Endothelial cell of hepatic sinusoid (primary cell): Measurements from ENCODE around the gene FGA.

Experiments
- in situ Hi-C: cut with HindIII; loops from 2 replicates; pipeline ENCODE4 v1.10.0; 2017; ENCODE audit warnings: low sequenced_read_pairs

The FGA gene

GRCh38 chr4:154583230-154583629 lies 7.3 kb downstream of the FGA start:
- in situ Hi-C loops = no loop called here

GRCh38 chr4:154582723-154583122 lies 7.8 kb downstream of the FGA start:
- in situ Hi-C loops = no loop called here

- in situ Hi-C loops = no loop called here
Observed at GRCh38 chr4:154579927-154580326, 10.6 kb downstream of the FGA start.

GRCh38 chr4:154578919-154579318 lies 11.6 kb downstream of the FGA start:
- in situ Hi-C loops = no loop called here

GRCh38 chr4:154577324-154577723 lies 13.2 kb downstream of the FGA start:
- in situ Hi-C loops = no loop called here

- in situ Hi-C loops = no loop called here
Observed at GRCh38 chr4:154574311-154574710, 16.2 kb downstream of the FGA start.

GRCh38 chr4:154573190-154573870 lies 17.2 kb downstream of the FGA start:
- in situ Hi-C loops = no loop called here

- in situ Hi-C loops = loop anchor here (5.0 kb wide), 1 partner anchor 33 kb away; no protein-coding TSS in a partner anchor
Observed at GRCh38 chr4:154569584-154569983, 21.0 kb downstream of the FGA start.

- in situ Hi-C loops = loop anchor here (5.0 kb wide), 1 partner anchor 33 kb away; no protein-coding TSS in a partner anchor
Observed at GRCh38 chr4:154569028-154569427, 21.5 kb downstream of the FGA start.

GRCh38 chr4:154566639-154567204 lies 23.8 kb downstream of the FGA start:
- in situ Hi-C loops = loop anchor here (5.0 kb wide), 1 partner anchor 36 kb away; no protein-coding TSS in a partner anchor

GRCh38 chr4:154565704-154566103 lies 24.8 kb downstream of the FGA start:
- in situ Hi-C loops = loop anchor here (5.0 kb wide), 1 partner anchor 37 kb away; no protein-coding TSS in a partner anchor

GRCh38 chr4:154564311-154564710 lies 26.2 kb downstream of the FGA start:
- in situ Hi-C loops = no loop called here

GRCh38 chr4:154562697-154563254 lies 27.8 kb downstream of the FGA start, which contains the start of gene FGB:
FGB (plus strand) TSS chr4:154563011; CDS start chr4:154563019, 8 bp downstream.
- in situ Hi-C loops = no loop called here

GRCh38 chr4:154560824-154561231 lies 29.7 kb downstream of the FGA start:
- in situ Hi-C loops = no loop called here

GRCh38 chr4:154560419-154560801 lies 30.1 kb downstream of the FGA start:
- in situ Hi-C loops = no loop called here

- in situ Hi-C loops = no loop called here
Observed at GRCh38 chr4:154559494-154560418, 30.8 kb downstream of the FGA start.

- in situ Hi-C loops = no loop called here
Observed at GRCh38 chr4:154559141-154559493, 31.4 kb downstream of the FGA start.

GRCh38 chr4:154551872-154552686 lies 38.5 kb downstream of the FGA start:
- in situ Hi-C loops = no loop called here

- in situ Hi-C loops = no loop called here
Observed at GRCh38 chr4:154549894-154550790, 40.4 kb downstream of the FGA start, which contains the start of gene PLRG1. PLRG1 (minus strand) TSS chr4:154550400; CDS start chr4:154550308, 92 bp downstream.
